NB4 (cell line): ENCODE data around the gene SPARC.

Experiments used
- CTCF ChIP-seq: IDR thresholded peaks from one replicate; pipeline ENCODE4 v1.5.1; 2012; ENCODE audit warnings: low read depth, low read length
- POLR2A ChIP-seq: IDR thresholded peaks from 2 replicates; pipeline ENCODE4 v1.6.1; 2011; ENCODE audit warnings: mild to moderate bottlenecking; ENCODE audit not compliant: insufficient read length; ENCODE audit errors: extremely low read depth

GRCh38 chr5:151617383-151617840, 69.3 kb downstream of the SPARC start:
- TF ChIP-seq POLR2A (no peak), CTCF (no peak)
